ENCODE results near the gene LRRC8D.

Gene LRRC8D

GRCh38 chr1:89934461-89934860, 113.6 kb downstream of the LRRC8D start:
- in situ Hi-C loops (cut with MboI; ENCODE audit: low sequenced_read_pairs): no loop called here

- in situ Hi-C loops (cut with MboI; ENCODE audit: low sequenced_read_pairs): no loop called here
Observed at GRCh38 chr1:89935235-89935634, 114.4 kb downstream of the LRRC8D start.

- in situ Hi-C loops (cut with MboI; ENCODE audit: low sequenced_read_pairs): no loop called here
Observed at GRCh38 chr1:89936694-89937093, 115.9 kb downstream of the LRRC8D start.

GRCh38 chr1:89938171-89939055, 117.6 kb downstream of the LRRC8D start:
- in situ Hi-C loops (cut with MboI; ENCODE audit: low sequenced_read_pairs): no loop called here

GRCh38 chr1:89939059-89939570, 118.3 kb downstream of the LRRC8D start:
- in situ Hi-C loops (cut with MboI; ENCODE audit: low sequenced_read_pairs): no loop called here

- in situ Hi-C loops (cut with MboI; ENCODE audit: low sequenced_read_pairs): no loop called here
Observed at GRCh38 chr1:89939693-89940438, 119.0 kb downstream of the LRRC8D start.

- in situ Hi-C loops (cut with MboI; ENCODE audit: low sequenced_read_pairs): no loop called here
Observed at GRCh38 chr1:89941110-89941766, 120.4 kb downstream of the LRRC8D start.

- in situ Hi-C loops (cut with MboI; ENCODE audit: low sequenced_read_pairs): no loop called here
Observed at GRCh38 chr1:89942014-89942413, 121.2 kb downstream of the LRRC8D start.

- in situ Hi-C loops (cut with MboI; ENCODE audit: low sequenced_read_pairs): no loop called here
Observed at GRCh38 chr1:89942825-89943658, 122.2 kb downstream of the LRRC8D start.

- in situ Hi-C loops (cut with MboI; ENCODE audit: low sequenced_read_pairs): no loop called here
Observed at GRCh38 chr1:89943846-89944781, 123.3 kb downstream of the LRRC8D start.

- in situ Hi-C loops (cut with MboI; ENCODE audit: low sequenced_read_pairs): no loop called here
Observed at GRCh38 chr1:89945852-89946476, 125.1 kb downstream of the LRRC8D start.

GRCh38 chr1:89946532-89946931, 125.7 kb downstream of the LRRC8D start:
- in situ Hi-C loops (cut with MboI; ENCODE audit: low sequenced_read_pairs): no loop called here

GRCh38 chr1:89948722-89949345, 128.0 kb downstream of the LRRC8D start:
- in situ Hi-C loops (cut with MboI; ENCODE audit: low sequenced_read_pairs): no loop called here

GRCh38 chr1:89949991-89950624, 129.3 kb downstream of the LRRC8D start:
- in situ Hi-C loops (cut with MboI; ENCODE audit: low sequenced_read_pairs): no loop called here

GRCh38 chr1:89950703-89951102, 129.9 kb downstream of the LRRC8D start:
- in situ Hi-C loops (cut with MboI; ENCODE audit: low sequenced_read_pairs): no loop called here

- in situ Hi-C loops (cut with MboI; ENCODE audit: low sequenced_read_pairs): no loop called here
Observed at GRCh38 chr1:89951766-89952604, 131.2 kb downstream of the LRRC8D start.

- in situ Hi-C loops (cut with MboI; ENCODE audit: low sequenced_read_pairs): no loop called here
Observed at GRCh38 chr1:89952605-89953130, 131.8 kb downstream of the LRRC8D start.

All from hTERT RPE-1 (cell line).